ENCODE results near the gene CACNB4.

CACNB4 gene

DNA sequence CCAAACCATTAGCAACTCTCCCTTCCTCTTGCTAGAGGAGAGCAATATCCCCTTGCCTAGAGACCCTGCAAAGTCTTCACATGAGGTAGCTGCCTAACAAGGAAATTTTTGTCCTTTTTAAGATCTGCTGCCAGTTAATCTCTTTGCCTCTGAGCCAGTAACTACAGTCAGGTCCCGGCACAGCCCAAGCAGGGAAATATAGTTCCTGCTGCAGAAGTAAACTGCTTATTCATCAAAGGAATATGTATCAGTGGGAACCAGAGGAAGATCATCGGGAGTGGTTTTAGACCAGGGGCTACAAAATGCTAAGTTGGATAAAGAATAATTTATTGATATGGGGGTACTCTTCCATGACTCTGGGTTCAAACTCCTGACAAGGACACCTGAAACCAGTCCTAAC, 30.6 kb downstream of the CACNB4 start:
- TF ChIP-seq POLR2AphosphoS5 (IDR thresholded peaks at IDR 0.05; ENCODE audit: low read depth, low read length) (no peak), FOXP2 (optimal IDR thresholded peaks at IDR 0.05; ENCODE audit: borderline replicate concordance, extremely low read depth, extremely low read length, insufficient read depth) (no peak), TAF1 (IDR thresholded peaks at IDR 0.05; ENCODE audit: borderline replicate concordance, insufficient read depth, low read length) (no peak)
- TF ChIP-seq, protein P1, sequence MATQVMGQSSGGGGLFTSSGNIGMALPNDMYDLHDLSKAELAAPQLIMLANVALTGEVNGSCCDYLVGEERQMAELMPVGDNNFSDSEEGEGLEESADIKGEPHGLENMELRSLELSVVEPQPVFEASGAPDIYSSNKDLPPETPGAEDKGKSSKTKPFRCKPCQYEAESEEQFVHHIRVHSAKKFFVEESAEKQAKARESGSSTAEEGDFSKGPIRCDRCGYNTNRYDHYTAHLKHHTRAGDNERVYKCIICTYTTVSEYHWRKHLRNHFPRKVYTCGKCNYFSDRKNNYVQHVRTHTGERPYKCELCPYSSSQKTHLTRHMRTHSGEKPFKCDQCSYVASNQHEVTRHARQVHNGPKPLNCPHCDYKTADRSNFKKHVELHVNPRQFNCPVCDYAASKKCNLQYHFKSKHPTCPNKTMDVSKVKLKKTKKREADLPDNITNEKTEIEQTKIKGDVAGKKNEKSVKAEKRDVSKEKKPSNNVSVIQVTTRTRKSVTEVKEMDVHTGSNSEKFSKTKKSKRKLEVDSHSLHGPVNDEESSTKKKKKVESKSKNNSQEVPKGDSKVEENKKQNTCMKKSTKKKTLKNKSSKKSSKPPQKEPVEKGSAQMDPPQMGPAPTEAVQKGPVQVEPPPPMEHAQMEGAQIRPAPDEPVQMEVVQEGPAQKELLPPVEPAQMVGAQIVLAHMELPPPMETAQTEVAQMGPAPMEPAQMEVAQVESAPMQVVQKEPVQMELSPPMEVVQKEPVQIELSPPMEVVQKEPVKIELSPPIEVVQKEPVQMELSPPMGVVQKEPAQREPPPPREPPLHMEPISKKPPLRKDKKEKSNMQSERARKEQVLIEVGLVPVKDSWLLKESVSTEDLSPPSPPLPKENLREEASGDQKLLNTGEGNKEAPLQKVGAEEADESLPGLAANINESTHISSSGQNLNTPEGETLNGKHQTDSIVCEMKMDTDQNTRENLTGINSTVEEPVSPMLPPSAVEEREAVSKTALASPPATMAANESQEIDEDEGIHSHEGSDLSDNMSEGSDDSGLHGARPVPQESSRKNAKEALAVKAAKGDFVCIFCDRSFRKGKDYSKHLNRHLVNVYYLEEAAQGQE (IDR thresholded peaks at IDR 0.05; ENCODE audit: insufficient read depth in 1 of 2, low read depth in 2 of 2, low read length in 2 of 2), result no peak

DNA sequence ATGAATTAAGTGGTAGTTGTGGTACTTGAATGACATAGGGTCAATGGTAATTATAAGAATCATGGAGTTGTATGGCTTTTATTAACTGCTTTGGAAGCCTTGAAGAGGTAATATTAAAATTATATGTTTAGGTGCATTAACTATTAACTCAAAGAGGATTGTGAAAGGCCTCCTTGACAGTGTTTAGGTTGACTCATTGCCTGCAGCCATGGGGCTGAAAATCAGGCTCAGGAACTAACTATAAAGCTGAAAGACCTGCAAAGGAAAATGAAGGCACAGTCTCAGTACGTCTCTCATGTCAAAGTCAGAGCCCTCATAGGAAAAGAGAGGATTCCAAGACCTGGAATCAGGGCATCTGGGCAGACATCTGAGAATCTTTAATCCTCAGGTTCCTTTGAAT, 31.0 kb downstream of the CACNB4 start:
- TF ChIP-seq, protein P1 (IDR thresholded peaks at IDR 0.05; ENCODE audit: insufficient read depth in 1 of 2, low read depth in 2 of 2, low read length in 2 of 2), result no peak
- TF ChIP-seq TAF1 (IDR thresholded peaks at IDR 0.05; ENCODE audit: borderline replicate concordance, insufficient read depth, low read length) (no peak), POLR2AphosphoS5 (IDR thresholded peaks at IDR 0.05; ENCODE audit: low read depth, low read length) (no peak), SIN3A (IDR thresholded peaks at IDR 0.05; ENCODE audit: borderline replicate concordance, insufficient read depth, low read length) (no peak), FOXP2 (optimal IDR thresholded peaks at IDR 0.05; ENCODE audit: borderline replicate concordance, extremely low read depth, extremely low read length, insufficient read depth) (no peak)

DNA sequence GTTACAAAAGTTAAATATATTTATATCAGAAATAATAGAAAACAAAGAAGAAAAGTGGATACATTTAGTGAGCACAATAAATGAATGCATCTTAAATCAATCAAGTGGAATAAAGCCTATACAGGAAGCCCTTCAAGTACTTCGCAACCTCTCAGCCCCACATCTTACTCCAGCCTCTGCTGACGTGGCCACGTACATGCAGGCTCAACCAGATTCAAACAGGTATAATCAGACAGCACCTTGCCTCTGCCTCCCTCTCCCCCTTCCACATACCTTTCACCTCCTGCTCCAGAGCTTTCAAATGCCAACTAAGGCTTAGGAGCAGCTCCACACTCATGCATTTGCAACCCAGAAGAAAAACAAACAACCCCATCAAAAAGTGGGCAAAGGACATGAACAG, 32.9 kb downstream of the CACNB4 start:
- no peak for TF ChIP-seq FOXP2 (optimal IDR thresholded peaks at IDR 0.05; ENCODE audit: borderline replicate concordance, extremely low read depth, extremely low read length, insufficient read depth)
- no peak for TF ChIP-seq SIN3A (IDR thresholded peaks at IDR 0.05; ENCODE audit: borderline replicate concordance, insufficient read depth, low read length)
- TF ChIP-seq, protein P1 (IDR thresholded peaks at IDR 0.05; ENCODE audit: insufficient read depth in 1 of 2, low read depth in 2 of 2, low read length in 2 of 2), result no peak
- TF ChIP-seq TAF1 (IDR thresholded peaks at IDR 0.05; ENCODE audit: borderline replicate concordance, insufficient read depth, low read length), result no peak
- no peak for TF ChIP-seq POLR2AphosphoS5 (IDR thresholded peaks at IDR 0.05; ENCODE audit: low read depth, low read length)

DNA sequence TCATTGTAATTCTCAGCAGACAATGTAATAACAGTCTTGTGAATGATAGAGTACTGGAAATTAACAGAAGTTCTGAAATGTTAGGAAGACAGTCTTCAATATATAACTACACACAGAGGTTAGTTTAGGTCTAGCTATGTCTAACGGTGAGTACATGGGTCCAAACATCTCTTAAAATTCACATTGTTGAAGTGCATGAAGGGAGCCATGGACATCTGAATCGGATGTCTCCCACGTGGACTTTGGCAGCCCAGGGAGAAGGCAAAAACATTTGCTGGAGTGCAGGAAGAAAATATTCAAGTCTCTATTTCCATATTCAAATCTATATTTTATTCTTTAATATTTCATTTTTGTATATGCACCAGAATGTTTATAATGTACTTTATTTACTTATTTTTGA, 34.8 kb downstream of the CACNB4 start:
- no peak for TF ChIP-seq TAF1 (IDR thresholded peaks at IDR 0.05; ENCODE audit: borderline replicate concordance, insufficient read depth, low read length)
- TF ChIP-seq, protein P1 (IDR thresholded peaks at IDR 0.05; ENCODE audit: insufficient read depth in 1 of 2, low read depth in 2 of 2, low read length in 2 of 2), result no peak
- TF ChIP-seq POLR2AphosphoS5 (IDR thresholded peaks at IDR 0.05; ENCODE audit: low read depth, low read length), result no peak
- TF ChIP-seq SIN3A (IDR thresholded peaks at IDR 0.05; ENCODE audit: borderline replicate concordance, insufficient read depth, low read length), result no peak
- no peak for TF ChIP-seq FOXP2 (optimal IDR thresholded peaks at IDR 0.05; ENCODE audit: borderline replicate concordance, extremely low read depth, extremely low read length, insufficient read depth)

DNA sequence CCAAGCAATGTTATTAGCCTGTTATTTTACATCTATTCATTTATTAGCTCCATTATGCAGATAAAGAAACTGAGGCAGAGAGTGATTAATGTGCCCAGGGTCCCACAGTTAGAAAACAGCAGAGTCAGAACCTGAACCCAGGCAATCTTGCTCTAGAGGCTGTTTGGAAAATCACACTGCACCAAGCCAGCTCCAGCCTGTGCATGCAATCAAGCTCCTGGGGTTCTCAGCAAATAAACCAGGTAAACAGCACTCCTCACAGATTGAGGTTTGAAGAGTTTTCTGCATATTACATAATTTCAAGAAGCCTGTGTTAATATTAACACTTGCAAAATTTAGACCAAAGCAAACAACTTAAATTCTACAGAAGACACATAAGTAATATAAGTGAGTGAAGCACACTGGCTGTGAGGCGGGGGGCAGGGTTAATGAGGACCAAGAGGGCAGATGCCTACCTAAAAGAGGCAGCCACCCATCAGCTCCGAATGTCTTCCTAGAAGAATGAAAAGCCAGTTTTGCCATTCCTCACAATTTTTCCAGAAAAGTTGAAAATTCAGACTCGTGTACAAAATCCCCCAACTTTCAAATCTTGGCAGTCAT, 35.4 kb downstream of the CACNB4 start:
- no peak for TF ChIP-seq TAF1 (IDR thresholded peaks at IDR 0.05; ENCODE audit: borderline replicate concordance, insufficient read depth, low read length)
- TF ChIP-seq SIN3A (IDR thresholded peaks at IDR 0.05; ENCODE audit: borderline replicate concordance, insufficient read depth, low read length), result no peak
- no peak for TF ChIP-seq POLR2AphosphoS5 (IDR thresholded peaks at IDR 0.05; ENCODE audit: low read depth, low read length)
- TF ChIP-seq, protein P1 (IDR thresholded peaks at IDR 0.05; ENCODE audit: insufficient read depth in 1 of 2, low read depth in 2 of 2, low read length in 2 of 2), result no peak
- no peak for TF ChIP-seq FOXP2 (optimal IDR thresholded peaks at IDR 0.05; ENCODE audit: borderline replicate concordance, extremely low read depth, extremely low read length, insufficient read depth)

Measured in PFSK-1 (cell line).